Vagina (tissue), 2 donors: ENCODE measurements around the gene DNAH7. TPM values are rescaled to one million over a fixed set of nuclear protein-coding genes. Genes with fewer than 3 reads are reported as not detected.

Experiments
- DNase-seq, 2 donors: peaks; one replicate each; pipeline ENCODE4 v3.0.0-alpha.2; 2017; ENCODE audit errors: extremely low spot score in 2 of 2
- H3K27ac ChIP-seq: fragments of 200-600 bp; sonication (generic); one replicate; pipeline ENCODE4 v1.5.1; 2019
- H3K27me3 ChIP-seq: fragments of 200-600 bp; sonication (generic); one replicate; pipeline ENCODE4 v1.5.1; 2019
- H3K36me3 ChIP-seq, 2 donors: fragments of 200-600 bp; sonication (generic); one replicate each; pipeline ENCODE4 v1.5.1; 2017 to 2019
- H3K4me1 ChIP-seq: fragments of 200-600 bp; sonication (generic); one replicate; pipeline ENCODE4 v1.5.1; 2019
- H3K4me3 ChIP-seq, 2 donors: fragments of 200-600 bp; sonication (generic); 1 replicate in 1 of 2; 2 replicates in 1 of 2; pipeline ENCODE4 v1.5.1; 2016 to 2019
- H3K9me3 ChIP-seq: fragments of 200-600 bp; sonication (generic); one replicate; pipeline ENCODE4 v1.5.1; 2019
- CTCF ChIP-seq, 3 experiments: fragments of 450-650 bp in 2 of 3; fragments of 200-600 bp in 1 of 3; sonication (generic) in 1 of 3; IDR thresholded peaks; one replicate each; pipeline ENCODE4 v1.5.1; 2017 to 2019; ENCODE audit warnings: antibody characterized with exemption in 3 of 3, mild to moderate bottlenecking in 2 of 3, moderate library complexity in 2 of 3
- POLR2A ChIP-seq, 2 donors: fragments of 450-650 bp; IDR thresholded peaks; one replicate each; pipeline ENCODE4 v1.6.1; 2017; ENCODE audit warnings: antibody characterized with exemption in 2 of 2, mild to moderate bottlenecking in 2 of 2, moderate library complexity in 2 of 2
- POLR2AphosphoS5 ChIP-seq, 2 donors: sonication (generic); formaldehyde crosslinking; IDR thresholded peaks; one replicate each; pipeline ENCODE4 v1.9.0; 2017; ENCODE audit warnings: antibody characterized with exemption in 2 of 2, mild to moderate bottlenecking in 2 of 2, low read depth in 1 of 2; ENCODE audit not compliant: insufficient read depth in 1 of 2
- intact Hi-C: fragments of 100-400 bp; cut with DNase I; formaldehyde crosslinking; loops from one replicate; pipeline ENCODE4 v1.15.1; 2023
- total RNA-seq: library from RNA; depleted of rRNA; stranded (reverse); fragments of >200 nt; gene quantifications from one replicate; pipeline ENCODE4 v1.2.3, GENCODE V29; 2016

DNAH7 gene
- total RNA-seq, 1 donor from 2014 or later = 0.49 TPM

DNA sequence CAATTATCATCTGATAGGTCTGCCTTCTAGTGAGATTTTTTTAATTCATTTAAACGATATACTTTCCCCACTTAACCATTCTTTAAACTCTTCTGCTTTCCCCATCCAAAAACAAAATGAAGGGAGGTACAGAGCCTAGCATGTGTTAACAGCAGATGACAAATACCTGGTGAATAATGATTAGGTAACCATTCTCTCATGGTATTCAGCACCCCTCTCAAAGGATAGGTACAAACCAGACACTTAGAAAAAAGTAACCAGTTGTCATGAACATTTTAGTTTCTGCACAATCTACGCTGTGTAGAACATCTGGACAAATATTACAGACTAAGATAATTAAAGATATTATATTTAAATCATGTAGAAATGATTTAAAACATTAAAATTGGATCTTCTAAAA is 56.3 kb downstream of the DNAH7 start:
- no peaks in the 10 kb centered on the region for H3K36me3 ChIP-seq
- TF ChIP-seq POLR2AphosphoS5 (IDR thresholded peaks at IDR 0.05; ENCODE audit: insufficient read depth in 1 of 2, low read depth in 1 of 2) (no peak), CTCF (IDR thresholded peaks at IDR 0.05) (no peak), POLR2A (IDR thresholded peaks at IDR 0.05) (no peak)
- DNase-seq = no peak
- H3K4me3 ChIP-seq = no peak overlapping the region
- no peak overlapping the region for H3K27ac ChIP-seq
- no peaks in the 10 kb centered on the region for H3K4me1 ChIP-seq
- H3K9me3 ChIP-seq = no peaks in the 10 kb centered on the region
- intact Hi-C loops = no loop called here
- H3K27me3 ChIP-seq = no peaks in the 10 kb centered on the region

DNA sequence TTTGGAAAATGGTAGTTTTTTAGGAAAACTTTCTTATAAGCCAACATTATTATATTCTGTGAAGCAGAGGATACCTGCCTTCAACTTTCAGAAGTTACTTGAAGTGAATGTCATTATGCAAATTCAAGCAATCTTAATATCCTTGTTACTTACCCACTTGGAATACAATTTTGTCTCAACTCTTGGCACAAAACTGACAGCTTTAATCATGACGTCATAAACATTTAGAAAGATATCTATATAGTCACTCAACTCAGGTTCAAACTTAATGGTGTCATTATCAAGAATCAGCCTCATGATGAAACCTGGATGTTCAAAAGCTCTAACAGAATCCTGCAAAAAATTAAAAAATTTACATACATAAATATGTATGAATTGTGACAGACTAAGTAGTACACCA is 68.1 kb downstream of the DNAH7 start:
- DNase-seq = no peak
- Histone ChIP-seq H3K27me3 (no peaks in the 10 kb centered on the region), H3K9me3 (no peaks in the 10 kb centered on the region), H3K27ac (no peak overlapping the region), H3K4me3 (no peak overlapping the region), H3K36me3 (no peaks in the 10 kb centered on the region), H3K4me1 (no peaks in the 10 kb centered on the region)
- TF ChIP-seq CTCF (IDR thresholded peaks at IDR 0.05) (no peak), POLR2AphosphoS5 (IDR thresholded peaks at IDR 0.05; ENCODE audit: insufficient read depth in 1 of 2, low read depth in 1 of 2) (no peak), POLR2A (IDR thresholded peaks at IDR 0.05) (no peak)
- intact Hi-C loops = no loop called here

DNA sequence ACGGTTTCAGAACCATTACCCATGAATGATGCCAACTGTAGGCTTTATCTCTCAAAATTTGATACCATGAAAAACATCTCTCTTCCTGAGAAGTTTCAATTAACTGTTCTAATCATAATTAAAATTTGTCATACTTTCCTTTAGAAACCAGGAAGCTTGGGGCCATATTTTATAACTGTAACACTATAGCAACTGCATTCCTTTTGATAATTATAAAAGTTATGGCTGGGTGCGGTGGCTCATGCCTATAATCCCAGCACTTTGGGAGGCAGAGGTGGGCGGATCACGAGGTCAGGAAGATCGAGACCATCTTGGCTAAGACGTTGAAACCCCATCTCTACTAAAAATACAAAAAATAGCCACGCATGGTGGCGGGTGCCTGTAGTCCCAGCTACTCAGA is 70.6 kb downstream of the DNAH7 start:
- intact Hi-C loops = no loop called here
- Histone ChIP-seq H3K27ac (no peak overlapping the region), H3K36me3 (no peaks in the 10 kb centered on the region), H3K4me3 (no peak overlapping the region), H3K4me1 (no peaks in the 10 kb centered on the region), H3K9me3 (no peaks in the 10 kb centered on the region), H3K27me3 (no peaks in the 10 kb centered on the region)
- TF ChIP-seq POLR2A (IDR thresholded peaks at IDR 0.05) (no peak), CTCF (IDR thresholded peaks at IDR 0.05) (no peak), POLR2AphosphoS5 (IDR thresholded peaks at IDR 0.05; ENCODE audit: insufficient read depth in 1 of 2, low read depth in 1 of 2) (no peak)
- no peak for DNase-seq

DNA sequence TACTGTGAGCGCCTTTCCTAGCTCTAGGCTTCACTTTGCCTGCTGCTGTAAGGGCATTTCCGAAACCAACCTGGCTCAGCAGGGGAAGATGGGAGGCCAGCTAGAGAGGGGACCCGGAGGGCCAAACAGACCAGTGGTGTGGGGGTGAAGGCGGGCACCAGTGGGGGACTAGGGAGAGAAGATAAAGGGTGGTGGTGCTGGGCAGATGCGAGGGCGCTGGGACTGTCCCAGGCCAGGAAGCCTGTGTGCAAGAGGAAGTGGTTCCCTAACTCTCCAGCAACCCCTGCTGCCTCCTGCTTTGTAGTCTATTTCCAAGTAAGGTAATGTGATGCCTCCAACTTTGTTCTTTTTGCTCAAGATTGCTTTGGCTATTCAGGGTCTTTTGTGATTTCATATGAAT is 73.1 kb downstream of the DNAH7 start:
- Histone ChIP-seq H3K27me3 (no peaks in the 10 kb centered on the region), H3K9me3 (no peaks in the 10 kb centered on the region), H3K36me3 (no peaks in the 10 kb centered on the region), H3K4me1 (no peaks in the 10 kb centered on the region), H3K27ac (no peak overlapping the region), H3K4me3 (no peak overlapping the region)
- DNase-seq = no peak
- TF ChIP-seq POLR2A (IDR thresholded peaks at IDR 0.05) (no peak), POLR2AphosphoS5 (IDR thresholded peaks at IDR 0.05; ENCODE audit: insufficient read depth in 1 of 2, low read depth in 1 of 2) (no peak), CTCF (IDR thresholded peaks at IDR 0.05) (no peak)
- intact Hi-C loops = no loop called here

DNA sequence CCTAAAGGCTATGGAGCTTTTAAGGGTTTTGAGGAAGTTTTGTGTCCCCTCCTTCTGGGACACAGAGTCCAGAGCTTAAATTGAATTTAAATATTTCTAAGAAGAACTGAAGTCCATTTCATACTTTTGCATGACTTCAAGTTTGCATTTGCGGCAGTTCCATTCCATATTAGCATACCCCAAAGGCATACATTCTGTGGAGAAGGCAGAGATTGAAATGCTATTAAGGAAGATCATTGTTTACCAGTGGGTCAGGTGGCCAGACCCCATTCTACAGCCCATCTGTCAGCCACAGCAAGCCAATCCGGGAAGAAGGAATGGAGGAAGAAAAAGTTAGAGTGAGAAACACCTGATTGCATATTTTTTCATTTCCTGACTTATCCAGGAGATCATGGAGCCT is 75.0 kb downstream of the DNAH7 start:
- Histone ChIP-seq H3K27ac (no peak overlapping the region), H3K27me3 (no peaks in the 10 kb centered on the region), H3K9me3 (no peaks in the 10 kb centered on the region), H3K4me3 (no peak overlapping the region), H3K4me1 (no peaks in the 10 kb centered on the region), H3K36me3 (no peaks in the 10 kb centered on the region)
- no peak for DNase-seq
- TF ChIP-seq CTCF (IDR thresholded peaks at IDR 0.05) (no peak), POLR2AphosphoS5 (IDR thresholded peaks at IDR 0.05; ENCODE audit: insufficient read depth in 1 of 2, low read depth in 1 of 2) (no peak), POLR2A (IDR thresholded peaks at IDR 0.05) (no peak)
- intact Hi-C loops = no loop called here
